ENCODE measurements around the gene UBTD1. TPM values are rescaled to one million over a fixed set of nuclear protein-coding genes. Genes with fewer than 3 reads are reported as not detected.
A peak's percentile ranks its signal among the peaks of the same experiment; 100 is the strongest.
"Not testable (repeated sequence)": the region's sequence is repeated elsewhere in the genome, so short reads cannot be mapped to it uniquely, and the experiment has no call there.

UBTD1 gene
- total and polyA plus RNA-seq, 4 donors: 26.3 to 70.4 (median 42.9) TPM

DNA sequence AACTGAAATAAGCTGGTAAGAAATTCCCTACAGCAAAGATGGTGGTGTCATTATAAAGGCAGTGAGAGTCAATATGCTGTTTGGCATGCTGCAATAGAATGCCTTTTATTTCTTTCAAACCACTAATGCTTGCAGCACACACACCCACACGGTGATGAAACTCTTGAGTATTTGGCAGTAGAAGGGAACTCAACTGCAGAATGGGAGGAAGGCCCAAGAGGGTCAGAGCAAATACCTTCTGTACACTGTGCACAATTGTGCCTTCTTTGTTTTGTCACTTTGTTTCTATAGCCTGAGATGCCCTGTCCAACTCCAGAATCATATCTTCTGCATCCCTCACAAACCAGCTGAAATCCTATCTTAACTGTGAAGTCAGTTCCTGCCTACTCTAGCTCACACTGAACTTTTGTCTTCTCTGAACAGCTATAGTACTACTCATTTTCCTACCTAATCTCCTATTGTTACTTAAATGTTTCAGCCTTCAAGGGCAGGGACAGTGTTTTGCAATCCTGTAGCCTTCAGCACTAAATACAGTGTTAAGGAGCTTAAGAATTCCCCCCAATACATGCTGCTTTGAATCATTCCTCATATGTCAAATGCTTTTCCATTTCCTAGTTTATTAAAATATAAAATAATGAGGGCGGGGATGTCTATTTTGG, 22.7 kb upstream of the UBTD1 start:
- H3K27ac ChIP-seq (ENCODE audit: low read depth in 1 of 2, low read length in 1 of 2): no peak overlapping the region
- no peak overlapping the region for H3K9ac ChIP-seq (ENCODE audit: insufficient read depth in 1 of 2, low read length in 2 of 2)
- H3K27me3 ChIP-seq (ENCODE audit: control insufficient read depth in 3 of 3, insufficient read depth in 3 of 3, low read length in 2 of 3): no peaks in the 10 kb centered on the region
- WGBS, 2 donors: 64 to 68% methylated on average over 2 of the region's 2 CpGs
- DNase-seq (no peak), ATAC-seq (ENCODE audit: insufficient read depth, low FRiP score) (peak; percentile 57)
- peaks cover 0 to 2% (median 0%) of the 10 kb centered on the region in 5 donors for H3K4me1 ChIP-seq (ENCODE audit: control insufficient read depth in 5 of 5, insufficient read depth in 5 of 5, low read length in 5 of 5)
- TF ChIP-seq CTCF (IDR thresholded peaks at IDR 0.05; ENCODE audit: control extremely low read depth, extremely low read depth): no peak
- peaks cover 36 to 51% (median 45%) of the 10 kb centered on the region in 4 donors for H3K36me3 ChIP-seq (ENCODE audit: control insufficient read depth in 4 of 4, insufficient read depth in 4 of 4, low read length in 4 of 4)
- H3K9me3 ChIP-seq (ENCODE audit: control insufficient read depth in 4 of 4, insufficient read depth in 3 of 4, low read length in 3 of 4): peaks cover 0 to 2% (median 0%) of the 10 kb centered on the region in 4 donors
- H3K4me3 ChIP-seq: no peak overlapping the region

DNA sequence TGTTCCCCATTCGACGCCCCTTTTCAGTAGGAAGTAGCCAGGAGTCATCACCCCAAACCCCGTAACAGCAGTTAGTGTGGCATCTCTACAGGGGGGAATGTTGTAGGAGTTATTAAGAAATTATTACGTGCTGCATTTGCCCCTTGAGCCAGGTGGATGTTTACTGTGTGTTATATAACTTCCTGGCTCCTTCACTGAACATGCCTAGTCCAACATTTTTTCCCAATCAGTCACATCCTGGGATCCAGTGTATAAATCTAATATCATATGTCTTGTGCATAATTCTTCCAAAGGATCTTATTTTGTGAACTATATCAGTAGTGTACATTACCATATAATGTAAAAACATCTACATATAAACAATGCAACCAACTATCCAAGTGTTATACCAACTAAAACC, 19.3 kb upstream of the UBTD1 start:
- H3K27ac ChIP-seq (ENCODE audit: low read depth in 1 of 2, low read length in 1 of 2); H3K27me3 ChIP-seq (ENCODE audit: control insufficient read depth in 3 of 3, insufficient read depth in 3 of 3, low read length in 2 of 3); DNase-seq; H3K9ac ChIP-seq (ENCODE audit: insufficient read depth in 1 of 2, low read length in 2 of 2); H3K4me3 ChIP-seq; H3K9me3 ChIP-seq (ENCODE audit: control insufficient read depth in 4 of 4, insufficient read depth in 3 of 4, low read length in 3 of 4); ATAC-seq (ENCODE audit: insufficient read depth, low FRiP score); H3K4me1 ChIP-seq (ENCODE audit: control insufficient read depth in 5 of 5, insufficient read depth in 5 of 5, low read length in 5 of 5): not testable (repeated sequence)
- WGBS, 2 donors: 80 to 89% methylated on average over 4 of the region's 4 CpGs
- H3K36me3 ChIP-seq (ENCODE audit: control insufficient read depth in 4 of 4, insufficient read depth in 4 of 4, low read length in 4 of 4): peaks cover 26 to 52% (median 38%) of the 10 kb centered on the region in 4 donors

DNA sequence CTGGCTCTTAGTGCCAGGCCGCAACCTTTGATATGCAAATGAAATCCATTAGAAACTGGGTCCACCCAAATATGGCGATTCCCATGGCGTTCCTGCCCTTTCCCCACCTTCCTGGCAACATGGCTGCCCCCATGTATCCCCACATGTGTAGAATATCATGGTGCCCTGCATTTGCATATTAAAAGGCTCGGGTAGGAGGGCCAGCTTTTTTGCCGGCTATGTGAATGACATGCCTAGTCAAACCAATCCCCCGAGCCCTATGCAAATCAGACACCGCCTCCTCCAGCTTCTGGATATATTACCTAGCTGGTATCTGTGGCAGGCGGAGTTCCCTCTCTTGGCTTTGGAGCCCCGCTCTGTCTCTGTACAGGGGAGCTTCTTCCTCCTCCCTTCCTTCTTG, 18.8 kb upstream of the UBTD1 start:
- Histone ChIP-seq H3K4me3 (no peak overlapping the region), H3K4me1 (ENCODE audit: control insufficient read depth in 5 of 5, insufficient read depth in 5 of 5, low read length in 5 of 5) (peaks cover 0 to 2% (median 0%) of the 10 kb centered on the region in 5 donors), H3K27ac (ENCODE audit: low read depth in 1 of 2, low read length in 1 of 2) (no peak overlapping the region), H3K9me3 (ENCODE audit: control insufficient read depth in 4 of 4, insufficient read depth in 3 of 4, low read length in 3 of 4) (peaks cover 0 to 2% (median 0%) of the 10 kb centered on the region in 4 donors), H3K36me3 (ENCODE audit: control insufficient read depth in 4 of 4, insufficient read depth in 4 of 4, low read length in 4 of 4) (peaks cover 25 to 52% (median 37%) of the 10 kb centered on the region in 4 donors), H3K9ac (ENCODE audit: insufficient read depth in 1 of 2, low read length in 2 of 2) (no peak overlapping the region), H3K27me3 (ENCODE audit: control insufficient read depth in 3 of 3, insufficient read depth in 3 of 3, low read length in 2 of 3) (no peaks in the 10 kb centered on the region)
- no peak for TF ChIP-seq CTCF (IDR thresholded peaks at IDR 0.05; ENCODE audit: control extremely low read depth, extremely low read depth)
- ATAC-seq (ENCODE audit: insufficient read depth, low FRiP score): no peak
- WGBS, 2 donors: 82 to 85% methylated on average over 9 of the region's 9 CpGs
- DNase-seq: no peak

DNA sequence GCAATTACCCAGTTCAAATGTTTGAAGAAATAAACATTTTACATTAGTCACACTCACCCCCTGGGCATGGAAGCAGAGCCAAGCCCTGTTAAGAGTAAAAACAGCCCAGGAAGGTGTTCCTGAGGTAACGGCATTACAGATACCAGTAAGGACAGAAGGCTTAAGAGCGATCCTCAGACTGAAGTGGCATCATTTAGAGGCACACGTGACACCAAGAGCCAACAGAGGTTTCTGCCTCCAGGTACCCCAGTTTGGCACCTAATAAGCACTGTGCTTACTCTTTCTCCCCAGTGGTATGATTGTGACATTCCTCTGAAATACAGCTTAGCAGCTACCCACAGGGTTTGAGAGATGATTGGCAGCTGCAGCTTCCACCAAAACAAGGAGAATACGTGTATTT, 17.7 kb upstream of the UBTD1 start:
- 71 to 84% methylated on average over 4 of the region's 4 CpGs for WGBS, 2 donors
- peaks cover 0 to 2% (median 0%) of the 10 kb centered on the region in 5 donors for H3K4me1 ChIP-seq (ENCODE audit: control insufficient read depth in 5 of 5, insufficient read depth in 5 of 5, low read length in 5 of 5)
- TF ChIP-seq CTCF (IDR thresholded peaks at IDR 0.05; ENCODE audit: control extremely low read depth, extremely low read depth): no peak
- peak; percentile 59 for ATAC-seq (ENCODE audit: insufficient read depth, low FRiP score)
- H3K9ac ChIP-seq (ENCODE audit: insufficient read depth in 1 of 2, low read length in 2 of 2): no peak overlapping the region
- peaks cover 0 to 2% (median 0%) of the 10 kb centered on the region in 4 donors for H3K9me3 ChIP-seq (ENCODE audit: control insufficient read depth in 4 of 4, insufficient read depth in 3 of 4, low read length in 3 of 4)
- H3K27ac ChIP-seq (ENCODE audit: low read depth in 1 of 2, low read length in 1 of 2): peak overlapping the region in 1 of 2 donors; percentile 58
- no peaks in the 10 kb centered on the region for H3K27me3 ChIP-seq (ENCODE audit: control insufficient read depth in 3 of 3, insufficient read depth in 3 of 3, low read length in 2 of 3)
- no peak for DNase-seq
- H3K36me3 ChIP-seq (ENCODE audit: control insufficient read depth in 4 of 4, insufficient read depth in 4 of 4, low read length in 4 of 4): peaks cover 18 to 52% (median 32%) of the 10 kb centered on the region in 4 donors
- no peak overlapping the region for H3K4me3 ChIP-seq

Data from lung (tissue), 12 donors.